GM23338 (cell line): ENCODE measurements around the gene ZSWIM3. TPM values are rescaled to one million over a fixed set of nuclear protein-coding genes. Genes with fewer than 3 reads are reported as not detected.
A peak's percentile ranks its signal among the peaks of the same experiment; 100 is the strongest.

Experiments
- ATAC-seq: fragments of 200-7000 bp; cut with Tn5 transposase; 3 replicates; pipeline ENCODE4 v1.9.1; 2020
- DNase-seq: peaks from one replicate; pipeline ENCODE4 v3.0.0-alpha.2; 2015; ENCODE audit warnings: low spot score
- H2AFZ ChIP-seq: fragments of 200-600 bp; sonication (generic); 2 replicates; pipeline ENCODE4 v1.8.0; 2016; ENCODE audit warnings: antibody characterized with exemption, mild to moderate bottlenecking, moderate library complexity
- H3F3A ChIP-seq: fragments of 200-600 bp; sonication (generic); replicated peaks from 2 replicates; pipeline ENCODE4 v1.8.0; 2017; ENCODE audit warnings: antibody characterized with exemption, mixed run types, low read depth
- H3K27ac ChIP-seq: fragments of 200-600 bp; sonication (generic); 2 replicates; pipeline ENCODE4 v1.6.1; 2016; ENCODE audit warnings: low read depth
- H3K27me3 ChIP-seq: fragments of 200-600 bp; sonication (generic); 2 replicates; pipeline ENCODE4 v1.8.0; 2016; ENCODE audit warnings: mild to moderate bottlenecking, mixed run types, moderate library complexity; ENCODE audit not compliant: insufficient read depth
- H3K36me3 ChIP-seq: fragments of 200-600 bp; sonication (generic); 2 replicates; pipeline ENCODE4 v1.8.0; 2016; ENCODE audit warnings: mild to moderate bottlenecking; ENCODE audit not compliant: insufficient read depth
- H3K4me1 ChIP-seq: fragments of 200-600 bp; sonication (generic); 2 replicates; pipeline ENCODE4 v1.8.0; 2016; ENCODE audit warnings: mild to moderate bottlenecking, moderate library complexity; ENCODE audit not compliant: insufficient read depth
- H3K4me2 ChIP-seq: fragments of 200-600 bp; sonication (generic); 2 replicates; pipeline ENCODE4 v1.7.1; 2017; ENCODE audit warnings: mixed run types
- H3K4me3 ChIP-seq: fragments of 200-600 bp; sonication (generic); 2 replicates; pipeline ENCODE4 v1.6.1; 2016; ENCODE audit warnings: mixed run types
- H3K79me2 ChIP-seq: fragments of 200-600 bp; sonication (generic); replicated peaks from 2 replicates; pipeline ENCODE4 v1.8.0; 2017; ENCODE audit warnings: mild to moderate bottlenecking; ENCODE audit not compliant: insufficient read depth
- H3K9me2 ChIP-seq: fragments of 200-600 bp; sonication (generic); 2 replicates; pipeline ENCODE4 v1.8.0; 2017; ENCODE audit not compliant: insufficient read depth
- H4K20me1 ChIP-seq: fragments of 200-600 bp; sonication (generic); replicated peaks from 2 replicates; pipeline ENCODE4 v1.8.0; 2017; ENCODE audit warnings: mild to moderate bottlenecking; ENCODE audit not compliant: insufficient read depth
- H3K27ac Mint-ChIP-seq: 2 replicates; pipeline ENCODE4 v1.8.0; 2020; ENCODE audit warnings: inconsistent platforms, mild to moderate bottlenecking, moderate library complexity, mixed read lengths
- H3K27me3 Mint-ChIP-seq: 3 replicates; pipeline ENCODE4 v1.8.0; 2022; ENCODE audit warnings: low read depth, mild to moderate bottlenecking, moderate library complexity, mixed read lengths, inconsistent platforms; ENCODE audit not compliant: insufficient read depth, poor library complexity
- H3K36me3 Mint-ChIP-seq: 3 replicates; pipeline ENCODE4 v1.8.0; 2021; ENCODE audit warnings: low read depth, mild to moderate bottlenecking, inconsistent platforms, moderate library complexity, mixed read lengths
- H3K4me1 Mint-ChIP-seq: 3 replicates; pipeline ENCODE4 v1.8.0; 2020; ENCODE audit warnings: mild to moderate bottlenecking, inconsistent platforms, mixed read lengths
- H3K4me3 Mint-ChIP-seq: 3 replicates; pipeline ENCODE4 v1.8.0; 2021; ENCODE audit warnings: moderate library complexity, mild to moderate bottlenecking, inconsistent platforms, mixed read lengths
- H3K9me3 Mint-ChIP-seq: 3 replicates; pipeline ENCODE4 v1.8.0; 2020; ENCODE audit warnings: moderate library complexity, mild to moderate bottlenecking, inconsistent platforms, mixed read lengths
- CREB1 ChIP-seq: fragments of 250-450 bp; sonication (Bioruptor Pico); IDR thresholded peaks from 2 replicates; pipeline ENCODE4 v1.5.0; 2020; ENCODE audit warnings: low read depth, mild to moderate bottlenecking, moderate library complexity
- CTCF ChIP-seq, 2 experiments: fragments of 200-600 bp in 1 of 2; sonication (generic) in 1 of 2; conservative IDR thresholded peaks; 2 replicates each; pipeline versions ENCODE4 v1.5.1 to v1.6.1; 2016 to 2017; ENCODE audit warnings: antibody characterized with exemption in 2 of 2, low read depth in 2 of 2, mild to moderate bottlenecking in 2 of 2, moderate library complexity in 1 of 2
- ETS1 ChIP-seq: IDR thresholded peaks from 2 replicates; pipeline ENCODE4 v1.6.1; 2016; ENCODE audit warnings: antibody characterized with exemption
- EZH2 ChIP-seq: fragments of 200-600 bp; sonication (generic); IDR thresholded peaks from one replicate; pipeline ENCODE4 v1.8.0; 2017; ENCODE audit warnings: antibody characterized with exemption, mild to moderate bottlenecking, low read depth; ENCODE audit not compliant: unreplicated experiment
- EZH2phosphoT487 ChIP-seq: fragments of 200-600 bp; sonication (generic); IDR thresholded peaks from one replicate; pipeline ENCODE4 v1.8.1; 2018; ENCODE audit warnings: antibody characterized with exemption; ENCODE audit not compliant: unreplicated experiment
- JUNB ChIP-seq: IDR thresholded peaks from one replicate; pipeline ENCODE4 v1.6.1; 2016; ENCODE audit warnings: antibody characterized with exemption; ENCODE audit not compliant: unreplicated experiment
- NANOG ChIP-seq: IDR thresholded peaks from 2 replicates; pipeline ENCODE4 v1.6.1; 2016; ENCODE audit warnings: antibody characterized with exemption, borderline replicate concordance
- POLR2AphosphoS5 ChIP-seq: IDR thresholded peaks from 2 replicates; pipeline ENCODE4 v1.6.1; 2016; ENCODE audit warnings: antibody characterized with exemption, low read depth
- REST ChIP-seq: IDR thresholded peaks from one replicate; pipeline ENCODE4 v1.6.1; 2018; ENCODE audit warnings: antibody characterized with exemption; ENCODE audit not compliant: unreplicated experiment
- STAT1 ChIP-seq: IDR thresholded peaks from one replicate; pipeline ENCODE4 v1.6.1; 2016; ENCODE audit warnings: antibody characterized with exemption; ENCODE audit not compliant: unreplicated experiment
- ZNF114 ChIP-seq: fragments of 250-450 bp; sonication (Bioruptor Pico); IDR thresholded peaks from 2 replicates; pipeline ENCODE4 v1.5.0; 2020; ENCODE audit warnings: mild to moderate bottlenecking, moderate library complexity
- ZNF331 ChIP-seq: fragments of 250-450 bp; sonication (Bioruptor Pico); IDR thresholded peaks from 2 replicates; pipeline ENCODE4 v1.5.0; 2020; ENCODE audit warnings: low read depth, mild to moderate bottlenecking, moderate library complexity
- ZNF462 ChIP-seq: fragments of 250-450 bp; sonication (Bioruptor Pico); IDR thresholded peaks from 2 replicates; pipeline ENCODE4 v1.5.0; 2020; ENCODE audit warnings: mild to moderate bottlenecking, moderate library complexity
- polyA plus RNA-seq: library from polyadenylated mRNA; unstranded; fragments of >200 nt; fragmentation: Nextera tagmentation; extraction: Ambion mirVana; gene quantifications from 2 replicates; pipeline ENCODE4 v1.2.1, GENCODE V29; 2016
- total RNA-seq: library from RNA; depleted of rRNA; stranded (reverse); fragments of >200 nt; shearing (Covaris generic); gene quantifications from 2 replicates; pipeline ENCODE4 v1.2.3, GENCODE V29; 2014

The ZSWIM3 gene
- total and polyA plus RNA-seq, 2 experiments from 2014 or later, result 2.0 to 8.2 TPM

GRCh38 chr20:45822857-45823256, 34.6 kb upstream of the ZSWIM3 start:
- H3K4me3 ChIP-seq, result peak overlapping the region; percentile 20; the same call in 1 of the 2 replicates
- Mint-ChIP-seq H3K4me1 (peaks cover 30% of the 10 kb centered on the region), H3K9me3 (no peaks in the 10 kb centered on the region; the same call in 1 of the 3 replicates), H3K27me3 (peaks cover 31% of the 10 kb centered on the region), H3K27ac (no peak overlapping the region), H3K4me3 (no peak overlapping the region), H3K36me3 (peaks cover 7% of the 10 kb centered on the region; the same call in 2 of the 3 replicates)
- no peaks in the 10 kb centered on the region for H3K9me2 ChIP-seq
- H3K79me2 ChIP-seq, result no peaks in the 10 kb centered on the region
- ATAC-seq, result peak; percentile 30
- peak overlapping the region; percentile 47; the same call in 1 of the 2 replicates for H2AFZ ChIP-seq
- no peaks in the 10 kb centered on the region for H3K36me3 ChIP-seq
- DNase-seq, result peak; percentile 64
- H3K27me3 ChIP-seq, result peaks cover 9% of the 10 kb centered on the region
- peaks cover 18% of the 10 kb centered on the region; the same call in 1 of the 2 replicates for H3F3A ChIP-seq
- H3K27ac ChIP-seq, result no peak overlapping the region
- peak overlapping the region; percentile 78 for H3K4me2 ChIP-seq
- H4K20me1 ChIP-seq, result no peaks in the 10 kb centered on the region
- peaks cover 15% of the 10 kb centered on the region for H3K4me1 ChIP-seq
- no peak for TF ChIP-seq NANOG
- no peak for TF ChIP-seq ZNF114 (CRISPR knock-in tag)
- TF ChIP-seq JUNB, result no peak
- no peak for TF ChIP-seq EZH2phosphoT487
- TF ChIP-seq ETS1, result no peak
- TF ChIP-seq STAT1, result no peak
- TF ChIP-seq ZNF462 (CRISPR knock-in tag), result no peak
- no peak for TF ChIP-seq POLR2AphosphoS5
- TF ChIP-seq ZNF331, result no peak
- TF ChIP-seq EZH2, result no peak
- no peak for TF ChIP-seq REST
- TF ChIP-seq CTCF (conservative IDR thresholded peaks at IDR 0.05; ENCODE audit: low read depth in 2 of 2), result no peak
- no peak for TF ChIP-seq CREB1 (CRISPR knock-in tag)
